ENCODE data around the gene SH3BP4. TPM values are rescaled to one million over a fixed set of nuclear protein-coding genes. Genes with fewer than 3 reads are reported as not detected.

SH3BP4 gene
- total RNA-seq, 4 donors from 2014 or later: 16.5 to 32.8 (median 26.4) TPM

DNA sequence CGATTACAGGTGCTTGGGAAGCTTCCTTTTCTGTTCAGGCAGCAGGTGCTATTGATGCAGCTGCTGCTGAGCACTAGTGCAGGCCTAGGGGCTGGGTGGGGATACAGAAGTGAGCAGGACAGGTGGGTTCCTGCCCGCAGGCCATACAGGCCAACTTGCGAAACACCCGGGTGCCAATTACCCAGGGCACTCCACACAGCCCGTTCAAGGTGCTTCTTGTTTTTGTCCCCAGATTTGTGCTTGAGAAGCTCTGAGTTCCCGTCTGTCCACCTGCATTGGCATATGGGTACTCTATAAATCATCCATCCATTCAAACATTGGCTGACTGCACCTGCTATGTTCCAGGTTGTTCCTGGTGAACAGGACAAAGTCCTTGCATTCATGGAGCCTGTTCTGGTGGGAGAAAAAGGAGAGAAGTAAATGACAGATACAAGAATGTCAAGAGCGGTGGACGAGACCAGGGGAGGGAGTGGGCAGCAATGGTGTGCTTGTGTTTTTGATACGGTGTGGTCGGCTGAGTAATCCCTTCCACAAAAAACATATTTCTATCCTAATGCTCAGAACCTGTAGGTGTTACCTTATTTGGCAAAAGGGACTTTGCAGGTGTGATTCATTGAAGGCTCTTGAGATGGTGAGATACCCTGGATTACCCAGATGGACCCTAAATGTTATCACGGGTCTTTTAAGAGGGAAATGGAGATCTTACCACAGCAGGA lies 31.4 kb downstream of the SH3BP4 start:
- Histone ChIP-seq H3K36me3 (no peaks in the 10 kb centered on the region), H3K9me3 (no peaks in the 10 kb centered on the region), H3K4me1 (peaks cover 0 to 76% (median 2%) of the 10 kb centered on the region in 4 donors), H3K27ac (peak overlapping the region in 3 of 4 donors; percentile 46 to 81 (median 60)), H3K4me3 (no peak overlapping the region), H3K27me3 (no peaks in the 10 kb centered on the region)
- peak in 2 of 3 donors; percentile 54 to 65 for DNase-seq
- TF ChIP-seq POLR2A (IDR thresholded peaks at IDR 0.05): no peak
- TF ChIP-seq, protein P1, sequence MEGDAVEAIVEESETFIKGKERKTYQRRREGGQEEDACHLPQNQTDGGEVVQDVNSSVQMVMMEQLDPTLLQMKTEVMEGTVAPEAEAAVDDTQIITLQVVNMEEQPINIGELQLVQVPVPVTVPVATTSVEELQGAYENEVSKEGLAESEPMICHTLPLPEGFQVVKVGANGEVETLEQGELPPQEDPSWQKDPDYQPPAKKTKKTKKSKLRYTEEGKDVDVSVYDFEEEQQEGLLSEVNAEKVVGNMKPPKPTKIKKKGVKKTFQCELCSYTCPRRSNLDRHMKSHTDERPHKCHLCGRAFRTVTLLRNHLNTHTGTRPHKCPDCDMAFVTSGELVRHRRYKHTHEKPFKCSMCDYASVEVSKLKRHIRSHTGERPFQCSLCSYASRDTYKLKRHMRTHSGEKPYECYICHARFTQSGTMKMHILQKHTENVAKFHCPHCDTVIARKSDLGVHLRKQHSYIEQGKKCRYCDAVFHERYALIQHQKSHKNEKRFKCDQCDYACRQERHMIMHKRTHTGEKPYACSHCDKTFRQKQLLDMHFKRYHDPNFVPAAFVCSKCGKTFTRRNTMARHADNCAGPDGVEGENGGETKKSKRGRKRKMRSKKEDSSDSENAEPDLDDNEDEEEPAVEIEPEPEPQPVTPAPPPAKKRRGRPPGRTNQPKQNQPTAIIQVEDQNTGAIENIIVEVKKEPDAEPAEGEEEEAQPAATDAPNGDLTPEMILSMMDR (IDR thresholded peaks at IDR 0.05): no peak

DNA sequence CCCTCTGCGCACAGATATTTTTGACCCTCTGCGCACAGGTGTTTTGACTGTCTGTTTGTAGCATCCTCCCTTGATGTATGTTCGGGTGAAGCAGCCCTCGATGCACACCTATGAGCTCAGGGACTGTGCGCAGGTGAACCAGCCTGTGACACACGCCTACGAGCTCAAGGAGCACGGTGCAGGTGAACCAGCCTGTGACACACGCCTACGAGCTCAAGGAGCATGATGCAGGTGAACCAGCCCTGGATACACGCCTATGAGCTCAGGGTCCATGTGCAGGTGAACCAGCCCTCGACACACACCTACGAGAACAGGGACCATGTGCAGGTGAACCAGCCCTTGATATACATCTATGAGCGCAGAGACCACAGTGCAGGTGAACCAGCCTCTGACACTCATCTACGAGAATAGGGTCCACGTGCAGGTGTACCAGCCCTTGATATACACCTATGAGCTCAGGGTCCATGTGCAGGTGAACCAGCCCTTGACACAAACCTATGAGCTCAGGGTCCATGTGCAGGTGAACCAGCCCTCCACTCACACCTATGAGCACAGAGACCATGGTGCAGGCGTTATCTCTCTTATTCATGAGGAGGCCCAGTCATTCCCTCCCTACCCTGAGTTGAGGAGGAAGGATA lies 33.9 kb downstream of the SH3BP4 start:
- H3K9me3 ChIP-seq: no peaks in the 10 kb centered on the region
- H3K27me3 ChIP-seq: no peaks in the 10 kb centered on the region
- no peaks in the 10 kb centered on the region for H3K36me3 ChIP-seq
- DNase-seq: peak in 2 of 3 donors; percentile 77 to 84
- no peak overlapping the region for H3K4me3 ChIP-seq
- H3K27ac ChIP-seq: peak overlapping the region in 2 of 4 donors; percentile 50 to 55
- peaks cover 0 to 63% (median under 1%) of the 10 kb centered on the region in 4 donors for H3K4me1 ChIP-seq
- TF ChIP-seq POLR2A (IDR thresholded peaks at IDR 0.05): no peak
- TF ChIP-seq, protein P1 (IDR thresholded peaks at IDR 0.05): no peak

DNA sequence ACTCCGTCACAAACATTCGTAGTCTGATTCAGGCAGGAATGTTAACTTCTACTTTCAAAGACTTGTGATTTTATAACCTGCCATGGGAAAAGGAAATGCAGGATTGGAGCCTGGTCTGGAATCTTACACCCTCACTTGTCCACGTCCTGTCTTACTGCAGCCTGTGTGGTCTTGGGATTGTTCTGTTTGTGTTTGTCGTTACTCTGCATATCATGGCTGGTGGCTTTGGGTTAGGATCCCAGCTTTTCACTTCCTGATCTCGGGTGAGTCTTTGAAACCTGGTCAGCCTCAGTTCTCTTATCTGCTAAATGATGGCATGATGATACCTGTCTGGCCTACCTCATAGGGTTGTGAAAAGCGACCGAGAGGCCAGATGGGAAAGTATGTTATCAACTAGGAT lies 34.6 kb downstream of the SH3BP4 start:
- DNase-seq: no peak
- no peak for TF ChIP-seq POLR2A (IDR thresholded peaks at IDR 0.05)
- TF ChIP-seq, protein P1 (IDR thresholded peaks at IDR 0.05): no peak
- H3K27ac ChIP-seq: peak overlapping the region in 2 of 4 donors; percentile 50 to 55
- H3K4me1 ChIP-seq: peaks cover 0 to 58% (median 0%) of the 10 kb centered on the region in 4 donors
- no peaks in the 10 kb centered on the region for H3K9me3 ChIP-seq
- H3K36me3 ChIP-seq: no peaks in the 10 kb centered on the region
- no peak overlapping the region for H3K4me3 ChIP-seq
- no peaks in the 10 kb centered on the region for H3K27me3 ChIP-seq

DNA sequence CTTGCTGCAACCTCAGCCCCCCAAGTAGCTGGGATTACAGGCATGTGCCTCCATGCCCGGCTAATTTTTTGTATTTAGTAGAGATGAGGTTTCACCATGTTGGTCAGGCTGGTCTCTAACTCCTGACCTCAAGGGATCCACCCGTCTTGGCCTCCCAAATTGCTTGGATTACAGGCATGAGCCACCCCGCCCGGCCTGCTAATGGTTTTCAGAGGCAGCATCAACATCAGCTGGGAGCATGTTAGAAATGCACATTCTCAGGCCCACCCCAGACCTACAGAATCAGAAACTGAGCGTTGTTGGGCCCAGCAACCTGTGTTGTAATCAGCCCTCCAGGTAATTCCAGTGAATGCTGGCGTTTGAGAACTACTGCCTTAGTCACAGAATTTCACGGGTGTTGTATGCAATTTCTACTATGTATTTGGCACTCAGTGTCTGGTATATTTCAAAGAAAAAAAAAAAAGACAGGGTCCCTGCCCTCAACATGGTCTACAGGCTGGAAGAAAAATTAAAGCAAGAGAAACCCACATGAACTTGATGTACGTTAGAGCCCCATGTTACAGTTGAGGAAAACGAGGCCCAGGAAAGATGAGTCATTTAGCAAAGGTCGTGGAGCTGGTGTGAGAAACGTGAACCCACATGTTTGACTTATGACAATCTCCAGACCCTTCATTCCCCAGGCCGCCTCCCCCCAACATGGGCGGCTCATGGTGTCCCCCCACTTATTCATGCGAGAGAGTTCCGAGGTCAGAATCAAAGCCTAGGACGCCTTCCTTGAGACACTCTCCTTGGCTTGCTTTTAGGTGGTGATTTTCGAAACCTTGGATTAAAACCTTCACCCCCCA lies 35.3 kb downstream of the SH3BP4 start:
- Histone ChIP-seq H3K9me3 (no peaks in the 10 kb centered on the region), H3K4me1 (peaks cover 0 to 51% (median 0%) of the 10 kb centered on the region in 4 donors), H3K27me3 (no peaks in the 10 kb centered on the region), H3K27ac (no peak overlapping the region), H3K36me3 (no peaks in the 10 kb centered on the region), H3K4me3 (no peak overlapping the region)
- no peak for DNase-seq
- no peak for TF ChIP-seq POLR2A (IDR thresholded peaks at IDR 0.05)
- TF ChIP-seq, protein P1 (IDR thresholded peaks at IDR 0.05): no peak

DNA sequence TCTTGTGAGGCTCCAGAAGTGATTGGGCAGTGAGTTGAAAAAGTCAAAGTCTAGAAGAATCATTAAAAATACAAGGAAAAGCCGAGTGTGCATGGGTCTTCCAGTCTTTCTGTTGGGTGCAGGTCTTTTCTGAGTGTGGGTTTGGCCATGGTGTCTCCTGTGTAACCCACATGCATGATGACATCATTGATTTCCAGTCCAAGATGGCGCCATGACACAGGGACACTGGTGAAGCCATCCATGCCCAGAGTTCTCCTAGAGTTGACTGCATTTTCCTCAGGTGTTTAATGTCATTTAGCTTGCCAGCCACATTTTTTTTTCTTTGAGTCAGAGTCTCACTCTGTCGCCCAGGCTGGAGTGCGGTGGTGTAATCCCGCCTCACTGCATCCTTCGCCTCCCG lies 35.9 kb downstream of the SH3BP4 start:
- TF ChIP-seq, protein P1 (IDR thresholded peaks at IDR 0.05): no peak
- TF ChIP-seq POLR2A (IDR thresholded peaks at IDR 0.05): no peak
- no peaks in the 10 kb centered on the region for H3K27me3 ChIP-seq
- no peaks in the 10 kb centered on the region for H3K9me3 ChIP-seq
- H3K4me1 ChIP-seq: peaks cover 0 to 44% (median 0%) of the 10 kb centered on the region in 4 donors
- H3K27ac ChIP-seq: no peak overlapping the region
- H3K4me3 ChIP-seq: no peak overlapping the region
- no peaks in the 10 kb centered on the region for H3K36me3 ChIP-seq
- DNase-seq: no peak

Data from Peyer's patch (tissue), 4 donors.